GM19467 (cell line): ENCODE results near the gene BRD3OS.

Source experiments
- ATAC-seq: cut with Tn5 transposase; IDR thresholded peaks from one replicate; pipeline ENCODE4 v1.9.1; 2021; ENCODE audit warnings: mild to moderate bottlenecking, moderate library complexity; ENCODE audit not compliant: unreplicated experiment

BRD3OS gene, protein sequence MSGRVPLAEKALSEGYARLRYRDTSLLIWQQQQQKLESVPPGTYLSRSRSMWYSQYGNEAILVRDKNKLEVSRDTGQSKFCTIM

DNA sequence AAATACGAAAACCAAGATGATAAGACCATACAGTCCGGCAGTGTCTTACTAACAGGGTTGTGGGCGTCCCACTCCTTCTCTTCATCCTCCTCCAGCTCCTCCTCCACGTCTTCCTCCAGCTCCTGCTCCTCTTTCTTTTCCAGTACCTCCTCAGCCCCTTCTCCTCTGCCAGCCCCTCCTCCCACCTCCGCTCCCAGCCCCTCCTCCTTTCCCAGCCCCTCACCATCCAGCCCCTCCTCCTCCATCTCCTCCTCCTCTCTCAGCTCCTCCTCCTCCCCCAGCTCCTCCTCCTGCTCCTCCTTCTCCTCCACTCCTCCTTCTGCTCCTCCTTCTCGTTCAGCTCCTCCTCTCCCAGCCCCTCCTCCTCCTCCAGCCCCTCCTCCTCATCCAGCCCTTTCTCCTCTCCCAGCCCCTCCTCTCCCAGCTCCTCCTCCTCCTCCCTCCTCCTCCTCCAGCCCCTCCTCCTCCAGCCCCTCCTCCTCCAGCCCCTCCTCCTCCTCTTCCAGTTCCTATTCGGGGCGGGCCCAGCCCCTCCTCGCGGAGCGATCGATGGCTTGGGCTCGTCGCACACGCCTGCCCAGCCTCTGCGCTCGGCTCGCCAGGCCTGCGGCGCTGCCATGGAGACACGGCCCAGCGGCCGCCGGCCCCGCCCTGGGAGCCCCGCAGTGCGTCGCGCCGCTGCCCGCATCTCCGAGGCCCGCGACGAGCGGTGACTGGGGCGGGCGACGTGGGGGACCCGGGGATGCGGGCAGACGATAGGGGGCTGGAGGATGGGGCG, at the start of gene BRD3OS:
Gene BRD3OS (plus strand): TSS at position 654 of the 778 bp plus-strand sequence. CDS start 1,267 bp downstream, outside the sequence.
- ATAC-seq, result peak; percentile 81

DNA sequence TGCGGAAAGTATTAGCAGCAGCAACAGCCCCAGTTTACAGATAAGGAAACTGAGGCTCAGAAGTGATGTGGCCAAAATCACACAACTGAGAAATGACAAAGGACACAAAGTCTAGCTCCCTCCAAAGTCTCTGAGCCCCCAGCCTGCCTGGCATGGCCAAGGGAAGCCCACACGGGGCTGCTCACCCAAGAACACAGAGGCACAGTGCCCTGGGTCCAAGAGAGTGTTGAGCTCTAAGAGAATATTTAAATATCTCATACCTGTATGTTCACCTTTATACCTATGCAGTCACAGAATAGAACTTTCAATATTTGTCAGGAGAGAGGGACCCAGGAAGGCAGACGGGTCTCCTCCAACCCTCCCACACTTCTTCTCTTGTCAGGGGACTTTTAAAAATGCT, 49.8 kb upstream of the BRD3OS start:
- ATAC-seq, result no peak

DNA sequence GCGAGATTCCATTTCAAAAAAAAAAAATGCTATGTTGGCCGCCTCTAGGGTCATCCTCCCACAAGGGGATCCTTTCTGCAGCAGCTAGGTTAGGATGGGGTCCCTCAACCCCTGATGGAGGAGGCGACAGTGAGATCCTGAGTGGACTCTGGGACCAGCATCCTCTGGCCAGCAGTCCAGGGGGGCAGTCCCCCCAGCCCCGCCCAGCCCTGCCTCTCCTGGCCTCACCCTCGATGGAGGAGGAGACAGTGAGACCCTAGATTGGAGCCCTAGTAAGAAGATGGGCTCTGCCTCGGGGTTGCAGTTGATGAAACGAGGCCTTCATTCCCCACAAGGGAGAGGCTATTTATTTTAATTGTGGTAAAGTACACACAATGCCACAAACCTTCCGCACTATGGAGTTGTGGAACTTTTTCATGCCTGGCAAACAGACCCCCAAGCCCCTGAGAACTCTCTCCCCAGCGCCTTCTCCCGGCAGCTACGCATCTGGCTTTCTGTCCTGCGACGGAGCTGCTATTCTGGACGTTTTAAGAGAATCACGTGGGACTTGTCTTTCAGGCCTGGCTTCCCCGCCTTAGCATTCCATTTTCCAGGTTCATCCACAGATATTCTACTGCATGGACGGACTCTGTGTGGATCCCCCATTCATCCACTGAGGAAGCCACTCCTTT, 49.0 kb upstream of the BRD3OS start:
- ATAC-seq, result no peak

DNA sequence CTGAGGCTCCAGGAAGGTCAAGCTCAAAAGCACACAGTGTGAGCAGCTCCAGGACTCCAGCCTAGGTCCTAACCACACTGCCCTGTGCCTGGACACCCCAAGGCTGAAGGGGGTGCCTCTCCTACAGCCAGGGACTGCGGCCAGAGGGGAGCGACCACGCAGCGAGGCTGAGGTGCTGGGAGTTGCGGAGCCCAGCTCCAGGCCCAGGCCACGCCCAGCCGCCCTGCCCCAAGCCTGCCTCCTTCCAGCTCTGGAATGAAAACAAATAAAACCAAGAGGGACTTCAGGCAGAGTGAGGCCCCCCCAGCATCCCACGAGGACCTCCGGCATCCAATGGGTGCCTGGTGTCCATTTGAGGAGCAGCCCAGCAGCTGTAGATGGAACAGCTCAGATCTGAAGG, 48.4 kb upstream of the BRD3OS start:
- no peak for ATAC-seq

DNA sequence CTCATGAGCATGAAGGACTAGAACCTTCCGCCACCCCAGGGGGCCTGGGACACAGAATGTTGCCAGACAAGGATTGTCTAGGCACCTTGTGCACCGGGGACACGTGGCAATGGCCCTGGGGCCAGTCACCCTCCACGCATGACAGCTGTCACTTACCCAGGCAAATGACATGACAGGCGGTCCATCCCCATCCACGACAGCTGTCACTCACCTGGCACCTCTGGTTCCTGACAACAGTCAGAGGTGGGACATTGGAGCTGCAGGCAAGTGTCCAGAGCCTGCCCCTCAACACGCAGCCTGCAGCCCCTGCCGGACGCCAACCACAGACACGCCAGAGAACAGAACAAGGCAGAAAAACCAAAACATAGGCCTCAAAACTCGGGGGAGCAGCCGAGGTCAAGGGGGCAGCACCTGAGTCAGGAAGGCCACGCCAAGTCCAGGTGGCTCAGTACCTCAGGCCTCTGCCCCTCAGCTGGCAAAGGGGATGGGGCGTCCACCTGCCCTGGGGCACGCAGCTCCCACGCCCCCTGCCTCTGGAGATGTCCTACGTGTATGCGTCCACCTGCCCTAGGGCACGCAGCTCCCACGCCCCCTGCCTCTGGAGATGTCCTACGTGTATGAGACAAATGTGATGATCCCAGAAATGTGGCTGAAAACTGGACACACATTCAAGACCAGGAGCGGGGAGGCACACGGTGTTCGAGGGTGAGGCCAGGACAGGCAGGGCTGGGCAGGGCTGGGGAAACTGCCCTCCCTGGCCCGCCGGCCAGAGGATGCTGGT, 47.7 kb upstream of the BRD3OS start:
- no peak for ATAC-seq

DNA sequence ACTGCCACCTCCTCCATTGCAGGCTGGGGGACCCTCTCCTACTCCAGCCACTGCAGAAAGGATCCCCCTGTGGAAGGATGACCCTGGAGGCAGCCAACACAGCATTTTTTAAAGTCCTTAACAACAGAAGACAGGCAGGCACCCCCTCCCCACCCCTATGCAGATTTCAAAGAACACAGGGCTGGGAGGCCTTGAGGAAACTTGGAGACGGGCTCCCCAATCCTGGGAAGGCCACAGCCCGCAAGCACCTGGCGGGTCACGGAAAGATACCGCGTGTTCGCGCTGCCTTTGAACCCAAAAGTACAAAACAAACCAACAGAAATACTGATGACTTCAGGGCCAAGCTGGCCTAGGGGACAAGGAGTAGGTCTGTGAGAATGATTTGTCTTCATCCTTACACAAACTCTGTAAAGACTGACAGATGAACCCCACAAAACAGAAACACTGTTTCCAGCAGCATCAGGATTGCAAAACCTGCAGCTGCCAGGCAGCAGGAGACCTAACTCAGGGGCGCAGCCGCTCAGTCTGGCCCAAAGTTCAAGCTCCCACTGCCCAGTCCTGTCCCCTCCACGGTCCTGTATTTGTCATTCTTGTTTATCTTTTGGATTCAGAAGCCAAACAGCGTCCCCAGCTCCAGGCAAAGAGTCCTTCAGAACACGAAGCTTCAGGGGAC, 46.9 kb upstream of the BRD3OS start:
- no peak for ATAC-seq

DNA sequence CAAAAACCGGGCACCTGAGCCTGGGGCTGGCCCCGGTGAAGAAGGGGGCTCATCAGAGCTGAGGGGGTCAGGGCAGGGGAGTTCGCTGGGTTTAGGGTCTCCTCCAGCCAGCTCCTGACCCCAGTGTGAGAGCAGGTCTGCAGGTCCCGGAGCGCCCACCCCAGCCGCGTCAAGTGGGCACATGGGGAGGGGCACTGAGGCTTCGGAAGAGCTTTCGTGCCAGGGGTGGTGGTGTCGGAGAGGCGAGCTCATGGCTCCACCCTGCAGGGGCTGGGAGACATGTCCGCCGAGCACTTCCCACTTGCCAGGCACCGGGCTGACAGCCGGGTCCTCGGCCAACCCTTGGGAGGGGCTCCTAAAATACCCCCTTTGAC, 46.4 kb upstream of the BRD3OS start:
- no peak for ATAC-seq

DNA sequence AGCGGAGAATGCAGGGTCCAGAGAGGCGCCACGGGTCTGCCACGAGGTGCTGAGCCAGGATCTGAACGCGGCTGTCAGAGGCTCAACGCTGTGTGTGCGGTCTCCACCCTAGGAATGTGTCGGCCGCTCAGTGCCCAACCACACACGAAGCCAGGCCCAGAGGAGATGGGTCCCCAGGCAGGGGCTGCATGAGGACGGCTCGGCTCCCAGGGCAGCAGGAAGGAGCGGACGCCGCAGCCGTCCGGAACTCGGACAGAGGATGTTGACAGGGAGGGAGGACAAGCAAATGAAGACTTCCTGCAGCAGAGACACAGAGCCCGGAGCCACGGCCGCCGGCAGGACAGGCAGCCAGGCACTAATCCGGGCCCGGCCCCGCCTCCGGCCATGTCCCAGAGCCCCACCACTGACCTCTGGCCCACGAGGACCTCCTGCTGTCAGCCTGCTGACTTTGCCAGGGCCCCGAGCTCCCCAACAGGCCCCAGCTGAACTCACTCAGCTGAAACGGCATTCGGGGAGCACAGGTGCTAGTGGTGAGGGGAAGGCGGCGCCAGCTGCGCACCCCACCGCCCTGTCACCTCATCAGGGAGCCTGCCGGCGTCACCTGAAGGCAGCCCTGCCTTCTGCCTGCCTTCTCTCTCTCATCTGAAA, 45.9 kb upstream of the BRD3OS start:
- ATAC-seq, result no peak

DNA sequence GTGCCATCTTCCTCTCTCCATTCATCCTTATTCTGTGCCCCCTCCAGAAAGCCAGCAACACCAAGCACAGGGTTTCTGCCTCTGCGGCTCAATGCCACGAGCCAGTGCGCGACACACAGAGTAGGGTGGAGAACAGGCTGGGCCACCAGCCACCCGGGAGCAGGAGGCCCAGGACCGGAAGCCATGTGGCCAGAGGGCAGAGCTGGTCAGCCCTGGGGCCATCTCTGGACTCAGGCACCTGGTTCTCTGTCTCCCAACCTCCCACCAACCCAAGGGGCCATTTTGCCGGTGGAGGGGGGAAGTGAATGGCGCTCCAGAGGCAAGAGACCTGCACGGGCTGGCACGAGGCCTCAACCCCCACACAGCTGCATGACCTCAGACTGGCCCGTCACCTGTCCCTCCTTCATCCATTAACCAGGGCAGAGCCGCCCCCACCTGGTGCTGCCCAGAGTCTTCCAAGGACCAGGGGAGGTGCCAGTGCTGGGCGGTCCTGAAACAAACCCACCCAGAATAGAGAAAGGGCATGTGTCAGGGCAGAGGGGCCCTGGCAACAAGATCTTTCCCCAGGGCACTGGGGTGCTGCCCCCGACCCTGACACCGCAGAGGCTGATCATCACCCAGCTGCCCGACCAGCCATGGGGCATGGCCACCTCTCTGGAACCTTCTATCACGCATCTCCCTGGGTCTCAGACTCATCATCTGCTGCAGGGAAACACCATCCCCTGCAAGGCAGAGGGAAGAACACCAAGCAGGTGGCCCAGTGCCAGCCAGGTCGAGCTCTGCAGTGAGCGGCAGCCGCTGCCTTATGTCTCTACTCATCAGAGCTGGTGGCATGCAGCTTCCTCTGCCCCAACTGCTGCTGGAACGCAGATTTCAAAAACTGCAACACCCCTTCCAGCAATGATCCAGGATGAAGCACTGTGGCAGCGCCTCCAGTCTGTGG, 45.1 kb upstream of the BRD3OS start:
- no peak for ATAC-seq

DNA sequence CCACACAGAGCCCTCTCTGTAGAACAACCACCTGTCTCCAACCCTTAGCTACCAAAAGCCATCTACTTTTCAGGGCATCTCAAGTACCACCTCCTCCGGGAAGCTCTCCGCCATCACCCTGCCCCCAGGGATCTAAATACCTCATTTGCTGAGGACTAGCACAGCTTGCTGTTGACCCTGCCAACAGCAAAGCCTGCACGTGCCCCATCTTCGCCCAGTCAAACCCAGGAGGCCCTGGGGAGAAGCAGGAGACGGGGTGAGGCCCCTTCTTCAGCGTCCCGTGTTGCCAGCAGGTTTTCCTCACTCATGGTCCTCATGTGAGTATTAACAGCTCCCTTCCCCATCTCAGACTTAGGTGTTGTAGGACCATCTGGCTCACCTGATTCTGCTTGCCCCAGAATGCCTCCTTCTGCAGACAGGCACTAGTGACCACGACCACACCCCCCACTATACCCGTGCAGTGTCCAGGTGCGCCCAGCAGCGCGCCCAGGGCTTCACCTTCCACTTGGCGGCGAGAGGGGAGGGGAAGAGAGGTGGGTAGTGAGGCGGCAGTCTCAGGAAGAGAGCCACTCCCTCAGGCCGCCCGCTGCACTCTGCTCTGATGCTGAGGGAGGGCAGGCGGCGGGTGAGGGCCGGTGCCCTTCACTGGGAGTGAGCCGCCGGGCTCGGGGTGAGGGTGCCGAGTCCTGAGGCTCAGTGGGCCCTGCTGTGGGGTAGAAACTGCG, 44.3 kb upstream of the BRD3OS start:
- no peak for ATAC-seq

DNA sequence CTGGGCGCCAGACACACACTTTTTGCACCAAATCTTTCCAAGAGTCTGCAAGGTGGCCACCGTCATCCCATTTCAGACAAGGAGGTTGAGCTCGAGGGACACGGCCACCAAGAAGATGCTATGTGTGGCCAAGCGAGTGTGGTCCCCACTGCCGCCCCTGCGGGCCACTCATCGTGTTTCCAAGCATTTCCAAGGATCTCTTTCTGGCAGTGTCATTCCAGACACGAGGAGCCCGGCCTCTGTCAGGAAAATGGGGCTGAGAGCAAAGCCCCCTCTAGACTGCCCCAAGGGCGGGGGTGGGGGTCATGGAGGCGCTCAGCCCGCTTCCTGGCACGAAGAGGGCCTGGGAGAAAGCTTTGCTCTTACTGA, 43.7 kb upstream of the BRD3OS start:
- ATAC-seq, result no peak

DNA sequence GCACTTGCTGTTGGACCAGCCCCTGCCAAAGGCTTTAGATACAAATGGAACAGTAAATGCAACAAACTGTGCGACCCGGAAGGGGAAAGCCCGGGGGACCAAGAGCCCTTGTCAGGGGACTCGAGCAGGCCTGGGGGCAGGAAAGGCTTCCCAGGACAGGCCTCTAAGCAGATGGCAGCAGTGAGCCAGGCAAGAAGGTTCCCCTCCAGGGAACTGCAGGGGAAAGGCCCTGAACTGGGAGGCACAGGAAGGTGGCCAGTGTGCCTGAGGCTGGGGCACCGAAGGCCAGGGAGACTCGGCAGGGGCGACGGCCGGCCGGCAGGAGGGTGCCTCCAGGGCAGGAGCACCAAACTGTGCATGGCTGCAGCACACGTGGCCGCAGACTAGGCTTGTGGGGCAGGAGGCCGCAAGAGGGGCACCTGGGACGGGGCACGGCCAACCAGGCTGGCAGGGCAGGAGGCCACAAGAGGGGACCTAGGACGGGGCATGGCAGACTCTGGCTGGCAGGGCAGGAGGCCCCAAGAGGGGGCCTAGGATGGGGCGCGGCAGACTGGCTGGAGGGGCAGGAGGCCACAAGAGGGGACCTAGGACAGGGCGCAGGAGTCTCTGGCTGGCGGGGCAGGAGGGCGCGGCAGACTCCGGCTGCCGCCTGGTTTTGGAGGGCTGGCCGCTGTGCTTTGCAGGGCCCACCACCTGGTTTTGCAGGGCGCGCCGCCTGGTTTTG, 43.2 kb upstream of the BRD3OS start:
- no peak for ATAC-seq

DNA sequence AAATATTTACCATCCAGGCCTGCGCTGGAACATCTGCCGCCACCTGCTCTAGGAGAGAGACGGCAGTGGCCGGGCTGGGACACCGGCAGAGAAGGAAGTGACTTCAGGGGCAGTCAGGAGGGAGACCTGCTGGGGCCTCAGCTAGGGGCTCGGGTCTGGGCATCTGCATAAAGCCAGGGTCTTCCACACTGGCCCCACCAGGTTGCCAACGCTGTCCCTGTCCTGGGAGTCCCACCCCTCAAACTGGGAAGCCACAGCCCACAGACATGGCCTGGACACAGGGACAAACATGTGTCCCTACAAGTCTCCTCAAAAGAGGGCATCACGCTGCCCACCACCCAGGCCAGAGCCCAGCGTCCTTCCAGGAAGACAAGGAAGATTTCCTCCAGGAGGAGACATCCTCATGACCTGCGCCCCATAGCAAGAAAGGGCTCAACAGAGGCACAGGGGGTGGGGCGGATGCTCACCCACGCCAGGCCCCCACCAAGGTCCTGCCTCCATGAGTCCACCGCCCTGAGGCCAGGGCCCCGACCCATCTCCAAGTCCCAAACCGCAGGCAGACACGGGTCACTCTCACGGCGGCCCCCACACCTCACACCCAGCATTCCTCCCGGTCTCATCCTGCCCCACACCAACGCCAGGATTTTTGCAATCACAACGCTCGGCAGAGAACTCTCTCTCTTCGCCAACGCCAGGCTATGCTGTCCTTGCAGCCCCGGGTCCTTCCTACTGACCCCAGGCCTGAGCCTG, 42.1 kb upstream of the BRD3OS start:
- ATAC-seq, result no peak

DNA sequence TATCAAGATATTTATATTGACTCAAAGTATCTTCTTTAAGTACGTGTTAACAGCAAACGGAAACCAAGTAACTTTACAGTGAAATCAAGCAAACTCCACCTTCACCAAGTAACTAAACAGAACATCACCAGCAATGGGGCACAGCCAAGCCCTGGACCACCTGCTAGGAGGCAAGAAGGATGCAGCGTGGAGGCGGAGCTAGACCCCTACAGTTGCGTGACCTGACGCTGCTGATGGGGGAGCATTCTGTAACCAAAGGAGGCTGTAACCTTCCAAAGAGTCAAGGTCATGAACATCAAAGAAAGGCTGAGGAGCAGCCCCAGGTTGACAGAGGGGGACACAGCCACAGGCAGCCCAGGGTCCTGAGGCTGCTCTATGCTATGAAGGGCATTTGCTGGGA, 39.2 kb upstream of the BRD3OS start:
- no peak for ATAC-seq

DNA sequence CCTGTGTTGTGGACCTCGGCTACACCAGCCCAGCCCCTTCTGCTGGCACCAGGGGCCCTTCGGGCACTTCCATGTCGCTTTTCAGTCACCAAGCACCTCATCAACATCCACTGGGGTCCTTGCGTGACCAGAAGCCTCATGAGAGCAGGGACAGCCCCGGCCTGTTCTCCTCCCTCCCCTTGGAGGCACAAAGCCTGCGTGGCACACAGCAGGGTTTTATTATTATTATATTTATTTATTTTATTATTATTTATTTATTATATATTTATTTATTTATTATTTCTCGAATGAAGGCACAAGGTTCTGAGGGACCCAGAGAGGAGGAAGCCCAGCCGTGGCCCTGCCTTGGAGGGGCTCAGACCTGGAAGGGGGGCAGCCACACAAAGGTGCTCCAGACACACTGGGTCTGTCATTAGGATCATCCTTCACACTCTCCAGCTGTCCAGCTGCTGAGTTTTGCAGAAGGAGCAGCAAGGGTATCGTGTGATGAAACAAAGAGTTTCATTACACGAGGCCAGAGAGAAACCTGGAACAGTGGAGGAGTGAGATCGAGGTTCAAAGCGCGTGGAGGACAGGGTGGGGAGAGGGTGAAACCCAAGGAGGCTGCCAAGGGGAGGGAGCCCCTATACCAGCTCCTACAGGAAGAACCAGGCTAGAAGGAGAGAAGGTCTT, 38.4 kb upstream of the BRD3OS start:
- no peak for ATAC-seq

DNA sequence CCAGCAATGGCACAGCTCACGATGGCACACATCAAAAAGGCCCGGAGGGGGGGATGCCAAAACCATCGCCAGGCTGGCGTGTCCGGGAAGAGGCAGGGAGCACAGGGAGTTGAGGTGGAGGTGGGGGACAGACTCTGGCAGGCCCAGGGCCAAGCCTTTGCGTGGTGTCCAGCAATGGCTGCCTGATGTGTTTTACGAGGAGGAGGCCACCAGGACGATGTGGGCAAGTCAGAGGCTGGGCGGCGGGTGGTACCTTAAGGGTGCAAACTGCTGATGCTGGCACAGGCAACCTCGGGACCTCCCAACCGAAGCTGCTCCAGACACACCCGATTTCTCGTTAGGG, 37.9 kb upstream of the BRD3OS start:
- no peak for ATAC-seq
